Peyer's patch (tissue), 4 donors: Measurements from ENCODE around the gene NMNAT1. TPM values are rescaled to one million over a fixed set of nuclear protein-coding genes. Genes with fewer than 3 reads are reported as not detected.

Source experiments
- DNase-seq, 3 donors: peaks; one replicate each; pipeline ENCODE4 v3.0.0-alpha.2; 2017 to 2019
- H3K27ac ChIP-seq, 4 donors: fragments of 200-600 bp; sonication (generic); one replicate each; pipeline ENCODE4 v1.5.1; 2016 to 2019
- H3K27me3 ChIP-seq, 2 donors: fragments of 200-600 bp; sonication (generic); one replicate each; pipeline ENCODE4 v1.5.1; 2019
- H3K36me3 ChIP-seq, 3 donors: fragments of 200-600 bp; sonication (generic); one replicate each; pipeline ENCODE4 v1.5.1; 2016 to 2019
- H3K4me1 ChIP-seq, 4 donors: fragments of 200-600 bp; sonication (generic); one replicate each; pipeline ENCODE4 v1.5.1; 2016 to 2019
- H3K4me3 ChIP-seq, 4 donors: fragments of 200-600 bp; sonication (generic); 1 replicate in 3 of 4; 2 replicates in 1 of 4; pipeline ENCODE4 v1.5.1; 2016 to 2019; ENCODE audit warnings: mild to moderate bottlenecking in 1 of 4
- H3K9me3 ChIP-seq, 4 donors: fragments of 200-600 bp; sonication (generic); one replicate each; pipeline ENCODE4 v1.5.1; 2016 to 2019; ENCODE audit warnings: mild to moderate bottlenecking in 1 of 4
- POLR2A ChIP-seq, 2 donors: fragments of 450-650 bp; IDR thresholded peaks; one replicate each; pipeline ENCODE4 v1.5.1; 2017; ENCODE audit warnings: antibody characterized with exemption in 2 of 2, mild to moderate bottlenecking in 2 of 2, moderate library complexity in 2 of 2
- total RNA-seq, 4 donors: library from RNA; depleted of rRNA; stranded (reverse); fragments of >200 nt; gene quantifications; one replicate each; pipeline ENCODE4 v1.1.0, GENCODE V29; 2016
- TF ChIP-seq, protein P1 (sequence below), 6 experiments: fragments of 450-650 bp in 4 of 6; fragments of 200-600 bp in 2 of 6; sonication (generic) in 1 of 6; IDR thresholded peaks; one replicate each; pipeline ENCODE4 v1.5.1; 2017 to 2019; ENCODE audit warnings: antibody characterized with exemption in 6 of 6, mild to moderate bottlenecking in 3 of 6, moderate library complexity in 1 of 6

NMNAT1 gene
- total RNA-seq = 10 to 100 TPM in 3 of 4 donors, 1 to 10 TPM in 1; 5.8 to 27.9 (median 18.8) TPM

DNA sequence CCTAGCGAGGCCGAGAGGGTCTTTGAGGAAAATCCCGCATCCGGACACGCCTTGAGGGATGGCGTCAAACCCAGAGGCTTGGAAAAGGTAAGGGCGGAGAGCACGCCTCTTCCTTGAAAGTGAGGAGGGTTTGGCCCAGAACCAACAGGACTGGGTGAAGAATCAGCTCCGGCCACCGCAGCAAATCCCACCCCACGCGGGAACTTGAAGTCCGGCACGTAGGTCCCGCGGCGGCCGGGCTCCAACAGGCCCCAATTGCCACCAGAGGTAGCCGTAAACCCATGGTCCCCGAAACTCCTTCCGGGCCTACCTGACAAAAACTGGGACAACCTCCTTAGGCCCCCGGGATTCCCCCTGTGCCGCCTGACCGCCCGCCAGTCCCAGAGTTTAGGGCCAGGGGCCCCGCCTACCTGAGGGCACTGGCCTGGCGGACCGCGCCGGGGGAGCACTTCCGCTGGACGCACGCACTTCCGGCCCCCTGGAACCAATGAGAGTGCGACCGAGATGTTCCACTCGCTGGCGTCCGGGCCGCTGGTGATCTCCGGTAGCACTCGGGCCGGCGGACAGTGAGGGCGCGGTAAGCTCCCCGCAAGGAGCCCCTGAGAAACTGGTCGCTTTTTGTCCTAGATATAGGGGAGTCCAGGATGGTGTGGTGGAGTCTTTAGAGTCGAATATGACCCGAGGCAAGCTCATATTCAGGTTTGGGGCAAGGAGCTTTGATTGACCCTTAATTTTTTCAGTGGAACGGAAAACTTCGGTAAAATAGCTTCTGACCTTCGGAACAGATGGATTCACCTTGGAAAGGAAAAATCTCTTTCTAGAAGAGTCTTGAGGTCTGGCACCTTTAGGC, at the start of gene NMNAT1, which contains the start of gene LZIC:
Gene NMNAT1, plus strand, starts transcription at position 537 of the 850 bp plus-strand sequence. CDS start 28,599 bp downstream, outside the sequence.
Gene LZIC, minus strand, starts transcription at position 453 of the 850 bp plus-strand sequence. CDS start 6,772 bp downstream, outside the sequence.
- Histone ChIP-seq H3K9me3 (no peaks in the 10 kb centered on the region), H3K36me3 (peaks cover 0 to 18% (median 0%) of the 10 kb centered on the region in 3 donors), H3K4me1 (peaks cover 0 to 16% (median 5%) of the 10 kb centered on the region in 4 donors), H3K27ac (peak within 1 kb of the TSS; percentile 81 to 98 (median 88)), H3K27me3 (no peaks in the 10 kb centered on the region), H3K4me3 (peak within 1 kb of the TSS; percentile 57 to 89 (median 81))
- DNase-seq = peak; percentile 90 to 97 (median 96)
- TF ChIP-seq POLR2A (IDR thresholded peaks at IDR 0.05) = peak; percentile 93 to 96
- TF ChIP-seq, protein P1, sequence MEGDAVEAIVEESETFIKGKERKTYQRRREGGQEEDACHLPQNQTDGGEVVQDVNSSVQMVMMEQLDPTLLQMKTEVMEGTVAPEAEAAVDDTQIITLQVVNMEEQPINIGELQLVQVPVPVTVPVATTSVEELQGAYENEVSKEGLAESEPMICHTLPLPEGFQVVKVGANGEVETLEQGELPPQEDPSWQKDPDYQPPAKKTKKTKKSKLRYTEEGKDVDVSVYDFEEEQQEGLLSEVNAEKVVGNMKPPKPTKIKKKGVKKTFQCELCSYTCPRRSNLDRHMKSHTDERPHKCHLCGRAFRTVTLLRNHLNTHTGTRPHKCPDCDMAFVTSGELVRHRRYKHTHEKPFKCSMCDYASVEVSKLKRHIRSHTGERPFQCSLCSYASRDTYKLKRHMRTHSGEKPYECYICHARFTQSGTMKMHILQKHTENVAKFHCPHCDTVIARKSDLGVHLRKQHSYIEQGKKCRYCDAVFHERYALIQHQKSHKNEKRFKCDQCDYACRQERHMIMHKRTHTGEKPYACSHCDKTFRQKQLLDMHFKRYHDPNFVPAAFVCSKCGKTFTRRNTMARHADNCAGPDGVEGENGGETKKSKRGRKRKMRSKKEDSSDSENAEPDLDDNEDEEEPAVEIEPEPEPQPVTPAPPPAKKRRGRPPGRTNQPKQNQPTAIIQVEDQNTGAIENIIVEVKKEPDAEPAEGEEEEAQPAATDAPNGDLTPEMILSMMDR (IDR thresholded peaks at IDR 0.05) = peak in 2 of 6 experiments; percentile 7 to 12

DNA sequence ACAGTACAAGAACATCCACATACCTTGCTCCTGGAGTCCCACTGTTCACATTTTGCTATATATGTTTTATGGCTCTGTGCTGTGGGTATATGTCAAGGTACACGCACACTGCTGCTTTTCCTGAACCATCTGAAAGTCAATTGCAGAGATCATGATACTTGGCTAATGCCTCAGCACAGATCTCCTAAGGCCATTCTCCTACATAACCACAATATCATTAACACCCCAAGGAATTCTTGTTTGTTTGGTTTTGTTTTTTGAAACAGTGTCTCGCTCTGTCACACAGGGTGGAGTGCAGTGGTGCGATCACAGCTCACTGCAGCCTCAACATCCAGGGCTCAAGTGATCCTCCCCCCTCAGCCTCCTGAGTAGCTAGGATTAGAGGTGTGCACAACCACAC, 49.2 kb upstream of the NMNAT1 start:
- Histone ChIP-seq H3K36me3 (no peaks in the 10 kb centered on the region), H3K9me3 (no peaks in the 10 kb centered on the region), H3K4me3 (no peak overlapping the region), H3K27ac (no peak overlapping the region), H3K27me3 (no peaks in the 10 kb centered on the region), H3K4me1 (peaks cover 0 to 11% (median 0%) of the 10 kb centered on the region in 4 donors)
- no peak for DNase-seq
- TF ChIP-seq, protein P1 (IDR thresholded peaks at IDR 0.05) = no peak
- TF ChIP-seq POLR2A (IDR thresholded peaks at IDR 0.05) = no peak

DNA sequence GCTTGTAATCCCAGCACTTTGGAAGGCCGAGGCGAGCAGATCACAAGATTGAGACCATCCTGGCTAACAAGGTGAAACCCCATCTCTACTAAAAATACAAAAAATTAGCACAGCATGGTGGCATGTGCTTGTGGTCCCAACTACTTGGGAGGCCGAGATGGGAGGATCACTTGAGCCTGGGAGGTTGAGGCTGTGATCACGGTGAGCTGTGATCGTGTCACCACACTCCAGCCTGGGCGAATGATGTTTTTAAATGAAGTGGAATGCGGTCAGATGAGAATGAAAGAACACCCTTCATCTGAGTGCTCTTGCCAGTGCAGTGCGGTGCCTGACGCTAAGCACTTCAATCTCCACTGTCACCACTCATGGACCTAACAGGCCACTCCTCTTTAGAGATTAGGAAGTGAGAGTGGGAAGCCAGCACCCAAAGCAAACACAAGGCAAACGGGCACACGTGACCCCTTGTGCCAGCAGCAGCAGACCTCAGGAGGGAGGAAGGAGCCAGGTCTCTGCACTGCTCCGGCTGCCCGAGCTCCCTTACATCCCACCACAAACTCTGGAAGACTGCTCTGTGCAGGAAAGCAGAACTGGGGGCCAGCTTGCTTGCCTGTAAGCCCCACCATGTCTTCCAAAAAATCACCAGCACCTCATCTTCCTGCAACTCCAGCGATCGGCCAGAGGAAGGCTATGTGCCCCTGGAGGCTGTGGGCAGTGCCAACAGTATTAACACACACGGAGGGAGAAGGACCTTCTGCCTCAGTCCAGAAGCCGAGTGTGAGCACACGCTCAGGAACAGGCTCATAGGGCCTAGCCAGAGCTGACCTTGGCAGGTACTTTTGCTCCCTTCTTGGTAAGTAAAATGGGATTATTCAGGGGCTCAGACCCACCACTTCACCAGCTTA, 42.9 kb upstream of the NMNAT1 start:
- peak in 1 of 2 donors; percentile 20 for TF ChIP-seq POLR2A (IDR thresholded peaks at IDR 0.05)
- TF ChIP-seq, protein P1 (IDR thresholded peaks at IDR 0.05) = peak in 1 of 6 experiments; percentile 15
- Histone ChIP-seq H3K4me3 (peak overlapping the region in 2 of 4 donors; percentile 10 to 16), H3K4me1 (peaks cover 0 to 26% (median 5%) of the 10 kb centered on the region in 4 donors), H3K27ac (peak overlapping the region; percentile 40 to 63 (median 52)), H3K9me3 (no peaks in the 10 kb centered on the region), H3K27me3 (no peaks in the 10 kb centered on the region), H3K36me3 (no peaks in the 10 kb centered on the region)
- DNase-seq = peak; percentile 54 to 80 (median 65)

DNA sequence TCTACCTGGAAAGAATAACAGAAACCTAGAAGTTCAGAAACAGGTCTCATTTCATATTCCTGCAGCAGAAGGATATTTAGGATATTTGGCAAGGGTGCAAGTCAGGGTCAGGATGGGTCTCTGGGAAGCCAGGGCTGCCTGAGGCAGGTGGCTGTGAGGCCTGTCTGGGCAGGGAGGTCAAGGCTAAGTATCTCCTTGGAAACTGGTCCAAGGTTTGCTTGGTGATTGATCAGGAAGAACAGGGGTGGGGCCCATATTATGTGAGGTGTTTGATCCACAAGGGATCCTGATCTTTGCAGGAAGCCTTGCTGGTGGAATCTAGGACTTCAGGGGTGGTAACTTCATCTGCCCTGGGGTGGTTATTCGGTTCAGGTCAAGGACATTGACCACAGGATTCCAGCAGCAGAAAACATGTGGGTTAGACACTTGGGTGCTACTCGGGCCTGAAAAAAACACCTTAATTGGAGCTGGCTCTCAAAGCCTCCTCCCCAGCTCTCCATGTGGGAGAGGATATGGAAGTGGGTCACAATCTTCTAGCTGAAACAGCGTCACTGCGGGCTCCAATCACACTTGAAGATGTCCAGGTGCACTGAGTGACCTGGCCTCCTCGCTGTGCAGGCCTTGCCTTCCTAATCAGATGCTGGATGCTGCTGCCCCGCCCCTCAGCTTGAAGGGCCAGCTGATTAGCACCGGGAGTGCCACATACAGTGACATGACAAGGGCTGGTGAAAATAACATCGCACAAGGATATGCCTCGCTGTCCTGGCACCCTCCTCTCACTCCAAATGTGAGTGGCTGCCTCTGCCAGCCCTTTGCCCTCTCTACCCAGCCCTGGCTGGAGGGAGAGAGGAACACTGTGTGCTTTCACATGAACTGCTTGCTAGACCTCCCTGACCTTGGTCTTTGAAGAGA, 41.9 kb upstream of the NMNAT1 start:
- Histone ChIP-seq H3K9me3 (no peaks in the 10 kb centered on the region), H3K36me3 (no peaks in the 10 kb centered on the region), H3K4me1 (peaks cover 0 to 26% (median 5%) of the 10 kb centered on the region in 4 donors), H3K27me3 (no peaks in the 10 kb centered on the region), H3K27ac (peak overlapping the region in 3 of 4 donors; percentile 18 to 57 (median 40)), H3K4me3 (no peak overlapping the region)
- DNase-seq = peak in 2 of 3 donors; percentile 66 to 67
- no peak for TF ChIP-seq POLR2A (IDR thresholded peaks at IDR 0.05)
- TF ChIP-seq, protein P1 (IDR thresholded peaks at IDR 0.05) = no peak
